Cardiac fibroblast (primary cell): ENCODE data around the gene TPGS2.
A peak's percentile ranks its signal among the peaks of the same experiment; 100 is the strongest.

Source experiments
- DNase-seq, 2 donors: peaks; one replicate each; pipeline versions ENCODE4 v3.0.0 to v3.0.0-alpha.2; 2010; ENCODE audit warnings: low read depth in 2 of 2
- H3K4me3 ChIP-seq, 2 donors: replicated peaks in 1 of 2; 1 replicate in 1 of 2; 2 replicates in 1 of 2; pipeline ENCODE4 v1.5.1; 2011; ENCODE audit warnings: low read depth in 2 of 2, low read length in 2 of 2, mild to moderate bottlenecking in 2 of 2, moderate library complexity in 1 of 2
- CTCF ChIP-seq: IDR thresholded peaks from one replicate; pipeline ENCODE4 v1.5.1; 2011; ENCODE audit warnings: low read depth, mild to moderate bottlenecking, low read length, inconsistent platforms

Gene TPGS2

GRCh38 chr18:36752929-36753865, 75.6 kb downstream of the TPGS2 start:
- no peak for TF ChIP-seq CTCF
- no peak overlapping the region for H3K4me3 ChIP-seq
- DNase-seq = peak in 1 of 2 donors; percentile 36

GRCh38 chr18:36745219-36745975, 83.4 kb downstream of the TPGS2 start:
- H3K4me3 ChIP-seq = no peak overlapping the region
- no peak for TF ChIP-seq CTCF
- no peak for DNase-seq

- peak in 1 of 2 donors; percentile 7 for DNase-seq
- TF ChIP-seq CTCF = no peak
- no peak overlapping the region for H3K4me3 ChIP-seq
Observed at GRCh38 chr18:36744261-36744876, 84.4 kb downstream of the TPGS2 start.
